CD4-positive, alpha-beta T cell treated with Interleukin-4 for 1 hour (primary cell): ENCODE data around the gene METTL8.
"Not testable (repeated sequence)": the region's sequence is repeated elsewhere in the genome, so short reads cannot be mapped to it uniquely, and the experiment has no call there.

Experiments
- DNase-seq, 2 donors: peaks; one replicate each; pipeline ENCODE4 v3.0.0-alpha.2; 2020 to 2022

METTL8 gene

DNA sequence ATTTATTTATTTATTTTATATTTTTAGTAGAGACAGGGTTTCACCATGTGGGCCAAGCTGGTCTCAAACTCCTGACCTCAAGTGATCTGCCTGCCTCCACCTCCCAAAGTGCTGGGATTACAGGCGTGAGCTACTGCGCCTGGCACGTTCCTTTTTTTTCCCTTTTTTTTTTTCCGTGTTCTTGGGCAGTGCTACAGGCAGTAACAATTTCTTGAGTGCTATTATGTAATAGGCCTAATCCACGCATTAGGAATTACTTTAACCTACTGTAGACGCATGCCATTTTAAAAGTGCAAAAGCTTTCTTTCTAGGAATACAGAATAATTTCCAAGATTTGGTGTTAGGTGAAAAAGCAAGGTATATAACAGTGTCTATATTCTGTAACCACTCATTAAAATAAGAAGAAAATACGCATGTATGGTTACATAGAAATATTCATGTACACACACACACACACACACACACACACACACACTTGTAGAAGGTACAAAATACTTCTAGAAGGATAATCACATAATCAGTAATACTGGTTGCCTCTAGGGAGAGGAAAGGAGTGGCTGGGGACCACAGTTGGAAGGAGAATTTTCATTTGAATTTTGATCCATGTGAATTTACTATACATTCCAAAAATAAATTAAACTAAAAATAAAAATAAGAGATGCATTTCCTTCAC, 92.3 kb downstream of the METTL8 start:
- no peak for DNase-seq

DNA sequence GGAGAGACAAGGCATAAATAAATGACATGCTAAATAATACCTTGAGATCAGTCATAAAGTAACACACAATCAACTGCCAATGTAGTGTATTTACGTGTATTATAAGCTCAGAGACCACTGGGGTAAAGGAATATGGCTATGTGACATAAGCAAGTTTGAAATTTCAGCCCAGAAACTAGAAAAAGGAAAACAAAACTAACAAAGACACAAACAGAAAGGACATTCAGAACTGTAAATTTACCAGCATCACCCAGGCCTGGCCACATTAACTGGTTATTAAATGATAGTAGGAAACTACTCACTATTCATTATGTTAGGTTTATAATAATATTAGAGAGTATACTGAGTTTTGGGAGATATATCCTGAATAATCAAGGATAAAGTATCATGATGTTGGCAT, 98.8 kb downstream of the METTL8 start:
- no peak for DNase-seq

- DNase-seq: no peak
Observed at GRCh38 chr2:171334171-171334570, 99.6 kb downstream of the METTL8 start.

DNA sequence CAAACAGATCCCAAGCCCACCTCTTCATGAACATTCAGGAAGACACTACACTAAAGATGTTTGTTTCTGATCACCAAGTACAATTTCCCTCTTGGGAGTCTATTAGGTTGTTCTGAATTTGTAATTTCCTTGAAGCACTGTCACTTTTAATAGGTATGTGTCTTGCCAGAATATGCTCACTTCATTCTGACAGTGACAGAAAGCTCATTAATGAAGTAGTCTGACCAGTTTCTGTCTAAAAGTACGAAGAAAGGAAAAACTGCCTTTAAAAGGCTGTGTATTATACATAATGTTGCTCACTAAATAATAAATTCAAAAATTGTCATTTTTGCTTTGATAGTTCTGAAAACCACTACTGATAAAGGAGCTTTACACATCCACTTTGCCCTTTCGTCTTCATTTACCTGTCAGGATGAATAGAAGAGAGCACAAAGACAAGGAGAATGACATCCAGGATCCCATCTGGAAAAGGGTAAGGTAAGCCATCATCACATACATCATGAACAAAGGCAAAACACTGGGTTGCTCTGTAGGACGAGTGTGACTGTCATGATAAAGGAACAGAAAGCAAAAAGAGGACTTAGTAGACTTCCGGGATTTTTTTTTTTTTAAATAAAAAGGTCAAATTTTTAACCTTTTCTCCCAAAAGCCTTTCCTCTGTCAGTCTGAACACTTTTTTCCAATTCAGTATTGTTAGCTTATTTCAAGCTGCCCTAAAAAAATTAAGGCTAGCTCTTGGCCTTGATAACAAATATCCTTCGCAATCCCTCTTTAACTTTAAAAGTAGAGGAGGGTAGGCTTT, 103.4 kb downstream of the METTL8 start:
- no peak for DNase-seq

DNA sequence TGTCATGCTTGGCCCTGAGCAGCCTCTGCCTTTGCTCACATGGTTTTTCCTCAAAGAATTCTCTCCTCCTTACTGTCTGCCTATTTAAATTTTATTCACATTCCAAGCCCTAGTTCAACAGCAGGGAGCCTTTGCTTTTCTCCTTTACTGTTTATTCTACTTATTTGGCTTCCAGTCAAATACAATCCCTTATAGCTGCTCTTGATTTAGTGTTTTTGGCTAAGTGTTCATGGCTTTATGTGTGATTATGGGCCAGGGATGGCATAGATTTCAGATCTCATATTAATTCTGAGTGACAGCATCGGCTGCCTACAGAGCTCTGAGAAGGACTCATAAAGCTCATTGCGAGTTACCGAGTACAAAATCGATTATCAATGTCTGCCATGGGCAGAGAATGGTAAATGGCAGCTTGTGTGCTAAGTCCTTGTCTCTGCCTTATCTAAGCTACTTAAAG, 106.7 kb downstream of the METTL8 start:
- DNase-seq: no peak

DNA sequence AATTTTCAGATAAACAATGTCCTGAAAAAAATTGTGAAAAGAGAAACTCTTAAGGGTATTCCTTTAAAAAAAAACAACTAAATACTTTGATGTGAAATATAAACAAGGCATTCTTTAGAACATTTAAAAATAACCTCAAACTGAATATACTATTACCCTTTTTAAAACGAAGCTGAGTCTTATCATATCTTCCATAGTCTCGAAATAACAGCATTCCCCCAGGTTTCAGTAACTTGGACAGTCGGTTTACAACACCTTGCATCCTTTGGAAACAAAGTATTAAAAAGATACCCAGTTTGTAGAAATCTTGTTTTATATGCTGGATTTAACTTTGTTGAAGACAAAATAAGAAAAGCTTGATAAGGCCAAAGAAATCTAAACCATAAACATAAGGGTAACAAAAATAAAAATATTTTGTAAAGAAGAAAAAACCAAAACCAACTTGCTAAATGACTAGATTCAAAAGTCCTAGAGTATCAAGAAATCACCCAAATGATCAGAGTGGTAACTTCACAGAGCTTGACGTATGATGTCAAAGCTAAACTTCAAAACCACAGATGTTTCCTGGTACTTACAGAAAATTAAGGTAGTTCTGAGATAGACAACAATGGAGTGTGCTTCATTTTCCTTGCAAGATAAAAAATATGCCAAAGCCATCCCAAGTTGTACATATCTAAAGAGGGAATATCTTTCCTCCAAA, 107.8 kb downstream of the METTL8 start:
- DNase-seq: peak in 1 of 2 donors; percentile 66

GRCh38 chr2:171323971-171324528, 109.7 kb downstream of the METTL8 start:
- DNase-seq: no peak

- no peak for DNase-seq
Observed at GRCh38 chr2:171322928-171323327, 110.9 kb downstream of the METTL8 start.

DNA sequence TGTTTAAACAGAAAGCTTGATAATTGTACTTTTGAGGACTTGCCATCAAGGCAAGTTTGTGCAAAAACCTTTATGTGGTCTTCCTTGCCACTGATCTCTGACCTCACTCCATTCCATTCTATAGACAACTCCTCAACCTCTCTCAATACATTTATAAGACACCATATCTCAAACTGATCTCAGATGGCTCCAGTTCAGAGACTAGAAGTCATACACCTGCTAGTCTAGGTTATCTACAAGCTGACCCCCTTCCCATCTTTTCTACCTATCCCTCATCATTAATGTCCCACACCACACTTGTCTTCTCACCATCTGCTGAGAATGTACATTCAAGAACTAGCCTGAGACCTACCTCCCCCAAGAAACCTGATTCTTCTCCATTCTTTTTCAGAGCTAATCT, 113.1 kb downstream of the METTL8 start:
- DNase-seq: no peak

- DNase-seq: no peak
Observed at GRCh38 chr2:171320208-171320621, 113.6 kb downstream of the METTL8 start.

GRCh38 chr2:171319164-171319810, 114.5 kb downstream of the METTL8 start:
- DNase-seq: peak in 1 of 2 donors; percentile 63

GRCh38 chr2:171318463-171318934, 115.3 kb downstream of the METTL8 start:
- DNase-seq: no peak

GRCh38 chr2:171317492-171318125, 116.2 kb downstream of the METTL8 start:
- no peak for DNase-seq

DNA sequence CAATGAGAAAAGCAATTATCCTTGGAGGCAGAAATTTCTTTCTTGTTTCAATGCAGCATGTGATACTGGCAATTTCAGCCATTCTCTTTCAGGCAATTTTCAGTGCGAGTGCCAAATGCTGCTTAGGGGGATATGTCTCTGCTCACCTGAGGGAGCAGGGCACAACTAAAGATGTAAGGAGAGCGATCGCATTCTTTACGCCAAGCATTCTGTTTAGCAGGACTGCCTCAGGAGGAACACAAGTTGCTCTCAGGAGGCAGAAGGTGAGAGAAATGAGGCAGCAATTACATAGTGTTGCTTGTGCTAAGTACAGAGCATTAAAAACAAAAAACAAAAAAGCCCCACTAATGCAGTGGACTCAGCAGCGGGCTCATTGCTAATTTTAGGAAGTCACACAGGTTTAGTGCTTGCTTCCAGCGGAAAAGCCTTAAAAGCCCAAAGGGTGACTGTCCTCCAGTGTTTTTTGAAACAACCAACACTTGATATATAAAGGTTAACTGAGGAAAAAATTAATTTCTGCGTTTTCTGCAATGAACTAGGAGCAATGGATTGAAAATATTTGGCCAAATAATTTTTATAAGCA, 116.9 kb downstream of the METTL8 start:
- no peak for DNase-seq

DNA sequence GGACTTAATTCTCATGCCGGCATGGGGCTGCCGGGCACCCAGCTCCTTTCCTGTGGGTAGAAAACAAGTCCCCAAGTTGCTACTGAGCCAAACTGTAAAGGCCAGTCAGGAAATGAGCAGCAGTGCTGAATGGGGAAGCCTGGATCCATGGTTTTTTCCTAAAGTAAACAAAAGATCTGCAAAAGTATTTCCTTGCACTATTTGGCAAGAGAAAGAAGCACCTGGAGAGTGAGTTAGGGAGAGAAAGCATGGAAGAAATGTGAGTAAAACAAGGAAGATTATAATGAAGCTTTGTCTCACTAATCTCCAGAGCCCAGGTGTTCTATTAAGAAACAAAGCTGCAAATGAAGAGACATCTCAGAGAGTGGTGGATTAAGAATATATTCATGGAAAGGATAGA, 117.6 kb downstream of the METTL8 start:
- no peak for DNase-seq

DNA sequence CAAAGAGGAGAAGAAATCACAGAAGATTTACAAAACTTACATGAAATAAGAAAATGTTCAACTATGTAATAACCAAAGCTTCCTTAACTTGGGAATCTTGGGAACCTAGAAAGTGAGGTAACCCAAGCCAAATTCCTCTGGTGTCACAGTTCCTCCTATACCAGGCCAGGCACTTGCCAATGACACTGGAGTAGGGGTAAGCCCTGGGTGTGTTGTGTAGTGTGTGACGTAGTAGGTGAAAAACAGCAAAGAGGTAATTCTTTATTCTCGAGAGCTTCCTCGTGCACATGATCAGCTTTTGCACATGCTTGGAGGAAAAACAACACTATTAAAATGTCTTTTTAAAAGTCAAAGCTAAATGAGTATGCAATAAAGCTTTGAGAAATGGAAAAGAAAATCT, 118.0 kb downstream of the METTL8 start:
- DNase-seq: no peak

- not testable (repeated sequence) for DNase-seq
Observed at GRCh38 chr2:171312182-171312581, 121.6 kb downstream of the METTL8 start.

- not testable (repeated sequence) for DNase-seq
Observed at GRCh38 chr2:171311589-171311988, 122.2 kb downstream of the METTL8 start.

DNA sequence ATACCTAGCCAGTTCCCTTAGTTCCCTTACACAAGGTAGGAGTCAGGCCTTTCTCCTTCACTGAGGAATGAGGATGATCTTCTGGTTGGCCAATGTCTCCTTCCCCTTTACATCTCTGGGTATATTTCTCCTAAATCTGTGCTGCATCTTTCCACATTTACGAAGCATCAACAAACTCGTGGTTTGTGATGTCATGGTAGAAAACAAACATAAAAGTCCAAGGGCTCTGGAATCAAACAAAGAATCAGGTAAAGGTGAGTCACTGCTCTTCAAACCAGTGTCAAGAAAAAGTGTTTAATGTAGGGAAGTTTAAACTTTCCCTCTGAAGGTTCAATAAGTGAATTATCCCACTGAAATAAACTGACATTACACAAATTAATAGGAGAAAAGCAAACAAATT, 122.9 kb downstream of the METTL8 start:
- no peak for DNase-seq

DNA sequence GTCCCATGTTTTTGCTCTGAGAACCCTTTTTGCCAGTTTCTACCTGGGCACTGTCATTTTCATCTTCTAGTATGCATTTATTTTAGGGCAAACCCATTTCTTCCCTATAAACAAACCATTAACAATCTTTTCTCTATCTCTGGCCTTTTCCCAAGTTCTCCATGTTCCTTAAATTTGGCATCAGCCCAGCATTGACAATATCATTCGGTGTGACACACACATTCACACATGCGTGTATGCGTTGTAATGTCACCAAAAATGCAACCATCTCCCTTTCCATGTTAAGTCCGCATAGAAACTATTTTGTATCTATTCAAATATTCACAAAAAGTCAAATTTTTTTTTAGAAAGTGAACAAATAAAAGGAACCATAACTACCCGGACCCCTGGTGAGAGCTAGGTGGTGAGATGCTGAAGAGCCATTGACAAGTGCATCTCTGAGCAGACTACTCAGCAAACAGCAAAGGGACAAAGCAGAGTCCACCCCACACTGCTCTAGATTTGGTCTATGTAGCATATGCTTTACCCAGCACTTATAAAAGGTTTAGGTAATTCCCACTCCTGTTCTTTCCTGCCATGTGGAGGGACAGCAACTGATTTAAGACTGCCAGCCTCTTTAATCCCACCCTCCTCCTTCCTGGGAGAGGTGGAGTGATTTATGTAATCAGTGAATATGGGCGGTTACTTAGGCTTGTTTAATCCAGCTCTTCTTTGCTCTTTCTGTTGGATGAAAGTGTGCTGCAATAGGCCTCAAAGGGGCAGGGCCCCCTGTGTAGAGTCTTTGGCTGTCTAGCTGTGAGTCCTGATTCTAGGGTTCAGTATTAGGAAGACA, 124.1 kb downstream of the METTL8 start:
- no peak for DNase-seq
